ENCODE measurements around the gene TMEM87B. TPM values are rescaled to one million over a fixed set of nuclear protein-coding genes. Genes with fewer than 3 reads are reported as not detected.

The TMEM87B gene
- total RNA-seq, 1 experiment from 2014 or later = 37.0 TPM

DNA sequence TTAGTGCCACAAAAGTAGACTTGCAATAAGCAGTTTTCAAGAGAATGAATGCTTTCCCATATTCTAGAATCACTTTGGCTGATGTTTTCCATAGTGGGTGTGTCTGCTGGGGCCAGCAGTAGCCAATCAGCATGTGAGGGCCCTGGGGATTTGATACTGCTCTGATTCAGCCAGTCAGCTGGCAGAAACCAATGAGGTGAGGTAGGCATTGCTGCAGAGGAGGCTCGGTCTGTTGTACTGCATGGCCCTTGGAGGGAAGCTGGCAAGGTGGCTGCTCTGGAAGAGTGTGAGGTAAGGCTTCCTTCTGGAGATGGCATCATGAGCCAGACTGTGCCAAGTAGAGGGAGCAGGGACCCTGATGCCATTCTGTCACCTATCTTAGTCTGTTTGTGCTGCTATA lies 22.7 kb downstream of the TMEM87B start:
- H3K4me3 Mint-ChIP-seq (ENCODE audit: low read depth, unreplicated experiment) = no peak overlapping the region

GRCh38 chr2:112081262-112081661 lies 26.2 kb downstream of the TMEM87B start:
- peaks cover 8% of the 10 kb centered on the region for H3K4me1 Mint-ChIP-seq (ENCODE audit: low read depth, unreplicated experiment)
- TF ChIP-seq, protein P1, sequence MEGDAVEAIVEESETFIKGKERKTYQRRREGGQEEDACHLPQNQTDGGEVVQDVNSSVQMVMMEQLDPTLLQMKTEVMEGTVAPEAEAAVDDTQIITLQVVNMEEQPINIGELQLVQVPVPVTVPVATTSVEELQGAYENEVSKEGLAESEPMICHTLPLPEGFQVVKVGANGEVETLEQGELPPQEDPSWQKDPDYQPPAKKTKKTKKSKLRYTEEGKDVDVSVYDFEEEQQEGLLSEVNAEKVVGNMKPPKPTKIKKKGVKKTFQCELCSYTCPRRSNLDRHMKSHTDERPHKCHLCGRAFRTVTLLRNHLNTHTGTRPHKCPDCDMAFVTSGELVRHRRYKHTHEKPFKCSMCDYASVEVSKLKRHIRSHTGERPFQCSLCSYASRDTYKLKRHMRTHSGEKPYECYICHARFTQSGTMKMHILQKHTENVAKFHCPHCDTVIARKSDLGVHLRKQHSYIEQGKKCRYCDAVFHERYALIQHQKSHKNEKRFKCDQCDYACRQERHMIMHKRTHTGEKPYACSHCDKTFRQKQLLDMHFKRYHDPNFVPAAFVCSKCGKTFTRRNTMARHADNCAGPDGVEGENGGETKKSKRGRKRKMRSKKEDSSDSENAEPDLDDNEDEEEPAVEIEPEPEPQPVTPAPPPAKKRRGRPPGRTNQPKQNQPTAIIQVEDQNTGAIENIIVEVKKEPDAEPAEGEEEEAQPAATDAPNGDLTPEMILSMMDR (IDR thresholded peaks at IDR 0.05; ENCODE audit: unreplicated experiment) = no peak
- H3K27ac Mint-ChIP-seq (ENCODE audit: unreplicated experiment) = no peak overlapping the region
- no peaks in the 10 kb centered on the region for H3K9me3 Mint-ChIP-seq (ENCODE audit: low read depth, unreplicated experiment)
- H3K36me3 Mint-ChIP-seq (ENCODE audit: insufficient read depth, unreplicated experiment) = peaks cover 50% of the 10 kb centered on the region
- no peak for DNase-seq
- no peak overlapping the region for H3K4me3 Mint-ChIP-seq (ENCODE audit: low read depth, unreplicated experiment)
- CTCF ChIA-PET = no interaction called here
- H3K27me3 Mint-ChIP-seq (ENCODE audit: unreplicated experiment) = no peaks in the 10 kb centered on the region
- no TSS peak for BruUV-seq (replicated peaks)
- intact Hi-C loops (cut with micrococcal nuclease; ENCODE audit: unreplicated experiment) = no loop called here

More for the DNA sequence above, 22.7 kb downstream of the TMEM87B start:
- Mint-ChIP-seq H3K27me3 (ENCODE audit: unreplicated experiment) (no peaks in the 10 kb centered on the region), H3K36me3 (ENCODE audit: insufficient read depth, unreplicated experiment) (peaks cover 57% of the 10 kb centered on the region), H3K4me1 (ENCODE audit: low read depth, unreplicated experiment) (peaks cover 32% of the 10 kb centered on the region), H3K9me3 (ENCODE audit: low read depth, unreplicated experiment) (no peaks in the 10 kb centered on the region), H3K27ac (ENCODE audit: unreplicated experiment) (no peak overlapping the region)
- TF ChIP-seq, protein P1 (IDR thresholded peaks at IDR 0.05; ENCODE audit: unreplicated experiment) = no peak
- no TSS peak for BruUV-seq (replicated peaks)
- DNase-seq = no peak
- intact Hi-C loops (cut with micrococcal nuclease; ENCODE audit: unreplicated experiment) = no loop called here
- CTCF ChIA-PET = interaction anchor here (0.5 kb wide), 1 partner anchor 403 kb away, joined by 3 read pairs; no protein-coding TSS in a partner anchor

DNA sequence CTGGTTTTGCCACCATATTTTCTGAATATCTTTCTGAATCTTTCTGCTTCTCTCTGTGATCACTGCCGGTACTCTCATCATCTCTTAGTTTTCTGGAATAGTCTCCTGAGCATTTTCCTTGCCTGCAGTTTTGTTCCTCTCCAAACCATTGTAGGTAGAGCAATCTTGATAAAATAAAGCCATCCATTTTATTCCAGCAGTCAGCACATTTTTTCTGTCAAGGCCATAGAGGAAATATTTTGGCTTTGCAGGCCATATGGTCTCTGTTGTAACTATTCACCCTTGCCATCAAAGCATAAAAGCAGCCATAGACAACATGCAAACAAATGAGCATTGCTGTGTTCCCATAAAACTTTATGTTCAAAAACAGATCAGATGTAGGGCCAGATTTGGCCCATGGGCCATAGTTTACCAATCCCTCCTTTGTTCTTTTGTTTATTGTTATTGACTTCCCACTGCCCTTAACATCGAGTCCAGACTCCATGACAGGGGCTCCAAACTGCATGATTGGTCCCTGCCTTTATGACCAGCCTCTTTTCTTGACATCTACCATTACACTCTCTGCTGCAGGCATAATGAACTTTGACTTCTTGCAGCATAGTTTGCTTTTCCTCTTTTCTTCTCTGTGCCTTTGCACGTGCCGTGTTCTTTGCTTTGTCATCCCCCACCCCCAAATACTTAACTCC lies 29.8 kb downstream of the TMEM87B start:
- no peak overlapping the region for H3K4me3 Mint-ChIP-seq (ENCODE audit: low read depth, unreplicated experiment)
- no TSS peak for BruUV-seq (replicated peaks)
- TF ChIP-seq, protein P1 (IDR thresholded peaks at IDR 0.05; ENCODE audit: unreplicated experiment) = no peak
- DNase-seq = no peak
- peaks cover 8% of the 10 kb centered on the region for H3K4me1 Mint-ChIP-seq (ENCODE audit: low read depth, unreplicated experiment)
- H3K9me3 Mint-ChIP-seq (ENCODE audit: low read depth, unreplicated experiment) = no peaks in the 10 kb centered on the region
- intact Hi-C loops (cut with micrococcal nuclease; ENCODE audit: unreplicated experiment) = no loop called here
- no peaks in the 10 kb centered on the region for H3K27me3 Mint-ChIP-seq (ENCODE audit: unreplicated experiment)
- H3K36me3 Mint-ChIP-seq (ENCODE audit: insufficient read depth, unreplicated experiment) = peaks cover 63% of the 10 kb centered on the region
- H3K27ac Mint-ChIP-seq (ENCODE audit: unreplicated experiment) = no peak overlapping the region
- CTCF ChIA-PET = no interaction called here

DNA sequence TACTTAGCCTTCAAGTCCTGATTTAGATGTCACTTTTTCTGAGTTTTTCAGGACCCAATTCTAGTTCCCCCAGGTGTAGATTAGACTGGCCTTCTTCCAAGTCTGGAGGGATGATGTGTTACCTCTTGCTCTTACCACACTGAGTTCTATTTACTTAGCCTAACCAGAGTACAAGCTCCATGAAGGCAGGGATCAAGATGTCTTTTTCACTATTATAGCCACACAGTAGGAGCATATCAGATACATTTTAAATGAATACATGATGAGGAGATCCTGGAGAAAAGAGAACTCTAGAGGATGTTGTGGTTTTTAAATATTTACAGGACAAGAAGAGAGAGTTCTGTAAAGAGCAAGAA lies 30.3 kb downstream of the TMEM87B start:
- no peak overlapping the region for H3K4me3 Mint-ChIP-seq (ENCODE audit: low read depth, unreplicated experiment)
- CTCF ChIA-PET = no interaction called here
- H3K4me1 Mint-ChIP-seq (ENCODE audit: low read depth, unreplicated experiment) = peaks cover 8% of the 10 kb centered on the region
- TF ChIP-seq, protein P1 (IDR thresholded peaks at IDR 0.05; ENCODE audit: unreplicated experiment) = no peak
- peaks cover 66% of the 10 kb centered on the region for H3K36me3 Mint-ChIP-seq (ENCODE audit: insufficient read depth, unreplicated experiment)
- intact Hi-C loops (cut with micrococcal nuclease; ENCODE audit: unreplicated experiment) = no loop called here
- no peak overlapping the region for H3K27ac Mint-ChIP-seq (ENCODE audit: unreplicated experiment)
- BruUV-seq (replicated peaks) = no TSS peak
- no peak for DNase-seq
- H3K9me3 Mint-ChIP-seq (ENCODE audit: low read depth, unreplicated experiment) = no peaks in the 10 kb centered on the region
- no peaks in the 10 kb centered on the region for H3K27me3 Mint-ChIP-seq (ENCODE audit: unreplicated experiment)
